Stimulated activated CD4-positive, alpha-beta T cell treated with anti-CD3 and anti-CD28 coated beads, TNF-alpha, amount 100 ng/mL, for 1 hour (primary cell): ENCODE data around the gene RERG.
"Not testable (repeated sequence)": the region's sequence is repeated elsewhere in the genome, so short reads cannot be mapped to it uniquely, and the experiment has no call there.

Experiments used
- DNase-seq, 3 donors: peaks; one replicate each; pipeline ENCODE4 v3.0.0-alpha.2; 2020; ENCODE audit warnings: low read depth in 3 of 3, low spot score in 1 of 3

RERG gene

GRCh38 chr12:15220915-15221885, at the start of gene RERG:
Gene RERG, minus strand, starts transcription at chr12:15221417. Its CDS starts 3,928 bp downstream, at chr12:15217489.
- peak; percentile 6 to 72 (median 45) for DNase-seq

- no peak for DNase-seq
Observed at GRCh38 chr12:15270591-15270990, 49.4 kb upstream of the RERG start.

GRCh38 chr12:15268927-15269552, 47.8 kb upstream of the RERG start:
- DNase-seq = peak in 1 of 3 donors; percentile 18

- no peak for DNase-seq
Observed at GRCh38 chr12:15268309-15268708, 47.1 kb upstream of the RERG start.

GRCh38 chr12:15265875-15266274, 44.7 kb upstream of the RERG start:
- no peak for DNase-seq

GRCh38 chr12:15256761-15257160, 35.5 kb upstream of the RERG start:
- no peak for DNase-seq

GRCh38 chr12:15253990-15254389, 32.8 kb upstream of the RERG start:
- DNase-seq = no peak

- DNase-seq = no peak
Observed at GRCh38 chr12:15244926-15245325, 23.7 kb upstream of the RERG start.

- no peak for DNase-seq
Observed at GRCh38 chr12:15244341-15244740, 23.1 kb upstream of the RERG start.

GRCh38 chr12:15243102-15243501, 21.9 kb upstream of the RERG start:
- no peak for DNase-seq

GRCh38 chr12:15240898-15241297, 19.7 kb upstream of the RERG start:
- DNase-seq = no peak

- DNase-seq = no peak
Observed at GRCh38 chr12:15234508-15234907, 13.3 kb upstream of the RERG start.

- DNase-seq = no peak
Observed at GRCh38 chr12:15234011-15234410, 12.8 kb upstream of the RERG start.

- no peak for DNase-seq
Observed at GRCh38 chr12:15232959-15233358, 11.7 kb upstream of the RERG start.

- DNase-seq = no peak
Observed at GRCh38 chr12:15231493-15231892, 10.3 kb upstream of the RERG start.

GRCh38 chr12:15230751-15231150, 9.5 kb upstream of the RERG start:
- no peak for DNase-seq

- DNase-seq = no peak
Observed at GRCh38 chr12:15230137-15230536, 8.9 kb upstream of the RERG start.

- DNase-seq = no peak
Observed at GRCh38 chr12:15227004-15227679, 5.9 kb upstream of the RERG start.

- not testable (repeated sequence) for DNase-seq
Observed at GRCh38 chr12:15225863-15226218, 4.6 kb upstream of the RERG start.

GRCh38 chr12:15225136-15225862, 4.1 kb upstream of the RERG start:
- DNase-seq = no peak

GRCh38 chr12:15222219-15222618, 1.0 kb upstream of the RERG start:
- DNase-seq = no peak
